Esophagus muscularis mucosa (tissue), 4 donors: ENCODE results near the gene PLA2G4B. TPM values are rescaled to one million over a fixed set of nuclear protein-coding genes. Genes with fewer than 3 reads are reported as not detected.

Experiments used
- small RNA-seq, 3 donors: library from RNA; depleted of rRNA; stranded (forward); fragments of <200 nt; gene quantifications; one replicate each; pipeline ENCODE3, GENCODE V24; 2016
- total RNA-seq, 4 donors: library from RNA; depleted of rRNA; stranded (reverse); fragments of >200 nt; gene quantifications; one replicate each; pipeline versions ENCODE4 v1.1.0 to v1.2.1, GENCODE V29; 2016

Gene PLA2G4B
- total RNA-seq, 4 donors from 2014 or later: 0.91 to 6.6 (median 2.5) TPM

Small RNA genes lying within 50 kb of the gene (small RNA-seq; reads per million reads assigned to genes)
- gene JMJD7-PLA2G4B (0 reads per million in 3 donors), gene MIR4310 (0 reads per million in 3 donors), gene RNA5SP393 (0 reads per million in 3 donors)

Other genes with a start within 250 kb of the PLA2G4B start
- 10 to 100 TPM; 25.3 to 39.4 (median 31.5) TPM for gene MGA, start 178.4 kb upstream of the PLA2G4B start, total RNA-seq
- gene MAPKBP1, start 64.4 kb upstream of the PLA2G4B start, total RNA-seq: 10 to 100 TPM; 18.2 to 54.6 (median 42.9) TPM
- gene JMJD7, start 10.8 kb upstream of the PLA2G4B start, total RNA-seq: 1 to 10 TPM; 6.2 to 9.6 (median 7.5) TPM
- 1 to 10 TPM in 2 of 4 donors, under 1 TPM in 2; 0.17 to 1.2 (median 0.68) TPM for gene SPTBN5, start 55.2 kb downstream of the PLA2G4B start, total RNA-seq
- 10 to 100 TPM in 3 of 4 donors, 1 to 10 TPM in 1; 10.0 to 24.7 (median 21.7) TPM for gene EHD4, start 133.7 kb downstream of the PLA2G4B start, total RNA-seq
- not detected for gene PLA2G4E, start 182.2 kb downstream of the PLA2G4B start, total RNA-seq